KMS-11 (cell line): ENCODE measurements around the gene PPP1R26.

Experiments used
- H2AFZ ChIP-seq: fragments of 200-600 bp; sonication (generic); 2 replicates; pipeline ENCODE4 v1.6.1; 2016; ENCODE audit warnings: antibody characterized with exemption, mixed run types, low read depth
- H3K27ac ChIP-seq: fragments of 200-600 bp; sonication (generic); 2 replicates; pipeline ENCODE4 v1.6.1; 2016; ENCODE audit warnings: mild to moderate bottlenecking, mixed run types
- H3K27me3 ChIP-seq: fragments of 200-600 bp; sonication (generic); 2 replicates; pipeline ENCODE4 v1.6.1; 2017; ENCODE audit warnings: mild to moderate bottlenecking, low read depth, mixed run types, moderate library complexity; ENCODE audit not compliant: insufficient read depth
- H3K36me3 ChIP-seq: fragments of 200-600 bp; sonication (generic); 2 replicates; pipeline ENCODE4 v1.6.1; 2017; ENCODE audit warnings: mild to moderate bottlenecking, mixed run types; ENCODE audit not compliant: insufficient read depth
- H3K4me1 ChIP-seq: fragments of 200-600 bp; sonication (generic); 2 replicates; pipeline ENCODE4 v1.6.1; 2016; ENCODE audit warnings: mild to moderate bottlenecking, low read depth, mixed run types; ENCODE audit not compliant: poor library complexity, severe bottlenecking
- H3K4me2 ChIP-seq: fragments of 200-600 bp; sonication (generic); 2 replicates; pipeline ENCODE4 v1.7.0; 2016; ENCODE audit warnings: mild to moderate bottlenecking, mixed run types
- H3K4me3 ChIP-seq: fragments of 200-600 bp; sonication (generic); IDR thresholded peaks from 2 replicates; pipeline ENCODE4 v1.6.1; 2017; ENCODE audit warnings: low read depth, low read length, mixed read lengths; ENCODE audit not compliant: insufficient read depth
- H3K79me2 ChIP-seq: fragments of 200-600 bp; sonication (generic); 2 replicates; pipeline ENCODE4 v1.6.1; 2016; ENCODE audit warnings: low read depth, mixed run types; ENCODE audit not compliant: insufficient read depth
- H3K9ac ChIP-seq: fragments of 200-600 bp; sonication (generic); 2 replicates; pipeline ENCODE4 v1.6.1; 2016; ENCODE audit warnings: mild to moderate bottlenecking, mixed run types
- H4K20me1 ChIP-seq: fragments of 200-600 bp; sonication (generic); 2 replicates; pipeline ENCODE4 v1.6.1; 2016; ENCODE audit warnings: mild to moderate bottlenecking, mixed run types; ENCODE audit not compliant: insufficient read depth
- TF ChIP-seq, protein P1 (sequence below): fragments of 200-600 bp; sonication (generic); conservative IDR thresholded peaks from 2 replicates; pipeline ENCODE4 v1.6.1; 2017; ENCODE audit warnings: low read depth, mild to moderate bottlenecking, antibody characterized with exemption, low read length, moderate library complexity, mixed read lengths

PPP1R26 gene

GRCh38 chr9:135473972-135474543, 5.5 kb upstream of the PPP1R26 start:
- no peaks in the 10 kb centered on the region for H3K79me2 ChIP-seq

GRCh38 chr9:135474915-135475314, 4.7 kb upstream of the PPP1R26 start:
- Histone ChIP-seq H3K27me3 (peaks cover 77% of the 10 kb centered on the region), H3K4me2 (no peak overlapping the region), H3K4me3 (no peak overlapping the region), H3K36me3 (no peaks in the 10 kb centered on the region), H4K20me1 (no peaks in the 10 kb centered on the region), H3K4me1 (no peaks in the 10 kb centered on the region), H3K9ac (no peak overlapping the region), H3K27ac (no peak overlapping the region), H2AFZ (no peak overlapping the region), H3K79me2 (no peaks in the 10 kb centered on the region)
- TF ChIP-seq, protein P1, sequence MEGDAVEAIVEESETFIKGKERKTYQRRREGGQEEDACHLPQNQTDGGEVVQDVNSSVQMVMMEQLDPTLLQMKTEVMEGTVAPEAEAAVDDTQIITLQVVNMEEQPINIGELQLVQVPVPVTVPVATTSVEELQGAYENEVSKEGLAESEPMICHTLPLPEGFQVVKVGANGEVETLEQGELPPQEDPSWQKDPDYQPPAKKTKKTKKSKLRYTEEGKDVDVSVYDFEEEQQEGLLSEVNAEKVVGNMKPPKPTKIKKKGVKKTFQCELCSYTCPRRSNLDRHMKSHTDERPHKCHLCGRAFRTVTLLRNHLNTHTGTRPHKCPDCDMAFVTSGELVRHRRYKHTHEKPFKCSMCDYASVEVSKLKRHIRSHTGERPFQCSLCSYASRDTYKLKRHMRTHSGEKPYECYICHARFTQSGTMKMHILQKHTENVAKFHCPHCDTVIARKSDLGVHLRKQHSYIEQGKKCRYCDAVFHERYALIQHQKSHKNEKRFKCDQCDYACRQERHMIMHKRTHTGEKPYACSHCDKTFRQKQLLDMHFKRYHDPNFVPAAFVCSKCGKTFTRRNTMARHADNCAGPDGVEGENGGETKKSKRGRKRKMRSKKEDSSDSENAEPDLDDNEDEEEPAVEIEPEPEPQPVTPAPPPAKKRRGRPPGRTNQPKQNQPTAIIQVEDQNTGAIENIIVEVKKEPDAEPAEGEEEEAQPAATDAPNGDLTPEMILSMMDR = 0 out of 2 replicates have a peak, but pooled peaks have one; percentile 20

More at GRCh38 chr9:135473972-135474543, 5.5 kb upstream of the PPP1R26 start:
- no peak overlapping the region for H3K27ac ChIP-seq
- H3K4me3 ChIP-seq = no peak overlapping the region
- H3K4me1 ChIP-seq = no peaks in the 10 kb centered on the region
- H3K27me3 ChIP-seq = peaks cover 84% of the 10 kb centered on the region
- no peak overlapping the region for H3K4me2 ChIP-seq
- no peak overlapping the region for H2AFZ ChIP-seq
- H3K36me3 ChIP-seq = no peaks in the 10 kb centered on the region
- H4K20me1 ChIP-seq = no peaks in the 10 kb centered on the region
- no peak overlapping the region for H3K9ac ChIP-seq
- TF ChIP-seq, protein P1 = no peak

DNA sequence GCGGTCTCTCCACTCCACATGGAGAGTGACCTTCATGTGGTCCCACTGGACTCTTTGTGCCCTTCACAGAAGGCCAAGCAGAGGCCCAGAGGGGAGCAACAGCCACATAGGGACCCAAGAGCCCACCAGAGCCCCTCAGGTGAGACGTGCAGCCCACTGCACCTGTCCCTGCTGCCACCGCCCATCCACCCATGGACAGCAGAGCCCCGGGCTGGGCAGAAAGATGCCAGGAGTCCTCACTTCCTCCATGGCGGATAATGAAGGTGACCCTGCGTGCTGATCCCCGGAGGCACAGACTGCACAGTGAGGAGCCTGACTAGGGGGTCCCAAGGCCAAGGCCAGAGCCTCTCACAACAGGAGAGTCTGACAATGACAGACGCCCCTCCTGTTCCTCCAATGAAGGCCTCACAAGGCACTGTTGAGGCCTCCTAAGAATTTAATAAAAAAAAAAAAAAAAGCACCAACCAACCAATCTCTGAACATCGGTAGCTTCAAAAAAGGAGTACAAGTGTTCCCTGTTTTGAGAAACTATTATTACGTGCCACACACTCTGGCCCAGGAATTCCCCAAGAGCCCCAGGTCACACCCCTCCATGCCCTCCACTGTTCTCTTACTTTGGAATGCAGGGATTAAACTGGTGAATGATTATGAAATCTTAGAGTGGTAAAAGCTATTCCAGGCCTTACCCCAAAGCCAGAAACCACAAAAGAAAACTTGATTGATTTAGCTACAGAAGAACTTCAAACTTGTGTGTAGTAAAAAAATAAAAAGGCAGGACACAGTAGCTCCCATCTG, 2.8 kb upstream of the PPP1R26 start:
- Histone ChIP-seq H3K79me2 (no peaks in the 10 kb centered on the region), H3K27me3 (peaks cover 68% of the 10 kb centered on the region), H3K4me1 (no peaks in the 10 kb centered on the region), H3K36me3 (no peaks in the 10 kb centered on the region), H3K4me2 (no peak overlapping the region), H3K27ac (no peak overlapping the region), H2AFZ (no peak overlapping the region), H3K9ac (no peak overlapping the region), H3K4me3 (no peak overlapping the region), H4K20me1 (no peaks in the 10 kb centered on the region)
- TF ChIP-seq, protein P1 = no peak

DNA sequence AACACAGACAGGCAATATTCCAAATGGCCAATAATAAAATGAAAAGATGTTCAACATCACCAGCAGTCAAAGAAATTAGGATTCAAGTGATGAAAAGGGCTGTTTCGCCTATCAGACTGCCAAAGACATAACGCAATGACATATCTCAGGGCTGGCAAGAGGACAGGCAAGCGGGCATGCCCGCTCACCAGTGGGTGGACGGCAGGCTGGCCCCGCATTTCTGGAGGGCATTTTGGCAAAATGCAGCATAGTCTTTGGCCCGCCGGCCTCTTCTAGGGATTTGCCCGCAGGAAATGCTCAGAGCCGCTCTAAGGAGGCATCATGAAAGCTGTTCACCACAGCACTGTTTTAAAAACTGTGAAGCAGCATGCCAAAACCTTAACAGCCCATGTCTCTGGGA, 1.4 kb upstream of the PPP1R26 start:
- H3K79me2 ChIP-seq = no peaks in the 10 kb centered on the region
- H3K4me2 ChIP-seq = no peak overlapping the region
- H3K27me3 ChIP-seq = peaks cover 57% of the 10 kb centered on the region
- H3K4me1 ChIP-seq = no peaks in the 10 kb centered on the region
- no peak overlapping the region for H3K9ac ChIP-seq
- H3K27ac ChIP-seq = no peak overlapping the region
- H4K20me1 ChIP-seq = no peaks in the 10 kb centered on the region
- H3K4me3 ChIP-seq = no peak overlapping the region
- TF ChIP-seq, protein P1 = no peak
- H3K36me3 ChIP-seq = no peaks in the 10 kb centered on the region
- H2AFZ ChIP-seq = no peak overlapping the region
